HG03108 (cell line): ENCODE data around the gene SRRD.

ENCODE experiments used
- ATAC-seq: cut with Tn5 transposase; IDR thresholded peaks from one replicate; pipeline ENCODE4 v1.9.1; 2021; ENCODE audit warnings: moderate library complexity; ENCODE audit not compliant: unreplicated experiment

SRRD gene

GRCh38 chr22:26481112-26481693 lies 2.5 kb upstream of the SRRD start:
- no peak for ATAC-seq

GRCh38 chr22:26481694-26482093 lies 2.0 kb upstream of the SRRD start:
- no peak for ATAC-seq

- ATAC-seq = no peak
These were observed 1.5 kb upstream of the SRRD start for GRCh38 chr22:26482161-26482560.

GRCh38 chr22:26483043-26483438 lies 636 bp upstream of the SRRD start:
- no peak for ATAC-seq

- no peak for ATAC-seq
These were observed 656 bp downstream of the SRRD start for GRCh38 chr22:26484360-26484706.

GRCh38 chr22:26485013-26485412 lies 1.3 kb downstream of the SRRD start:
- no peak for ATAC-seq

- ATAC-seq = no peak
These were observed 2.2 kb downstream of the SRRD start for GRCh38 chr22:26485806-26486390.

- ATAC-seq = no peak
These were observed 2.7 kb downstream of the SRRD start for GRCh38 chr22:26486394-26486793.

- no peak for ATAC-seq
These were observed 4.3 kb downstream of the SRRD start for GRCh38 chr22:26487996-26488395.

- ATAC-seq = no peak
These were observed 5.9 kb downstream of the SRRD start for GRCh38 chr22:26489447-26490036.

GRCh38 chr22:26492220-26492619 lies 8.5 kb downstream of the SRRD start:
- no peak for ATAC-seq

- no peak for ATAC-seq
These were observed 10.8 kb downstream of the SRRD start for GRCh38 chr22:26494506-26494905.

- ATAC-seq = no peak
These were observed 12.8 kb downstream of the SRRD start for GRCh38 chr22:26496456-26496855.

GRCh38 chr22:26499188-26499703 lies 15.6 kb downstream of the SRRD start:
- no peak for ATAC-seq

- no peak for ATAC-seq
These were observed 18.3 kb downstream of the SRRD start for GRCh38 chr22:26501996-26502395.

- ATAC-seq = no peak
These were observed 19.2 kb downstream of the SRRD start for GRCh38 chr22:26502688-26503561.

GRCh38 chr22:26503758-26504157 lies 20.1 kb downstream of the SRRD start:
- no peak for ATAC-seq

GRCh38 chr22:26508148-26508547 lies 24.5 kb downstream of the SRRD start:
- ATAC-seq = no peak

GRCh38 chr22:26512149-26512793 lies 28.6 kb downstream of the SRRD start, which contains the start of gene TFIP11:
TSS of gene TFIP11 (minus strand) at chr22:26512473. CDS start at chr22:26510272, 2,201 bp downstream.
- peak; percentile 93 for ATAC-seq

- no peak for ATAC-seq
These were observed 30.2 kb downstream of the SRRD start for GRCh38 chr22:26513838-26514237.
